COLO829 (cell line): ENCODE measurements around the gene ATXN10.
A peak's percentile ranks its signal among the peaks of the same experiment; 100 is the strongest.

Source experiments
- DNase-seq: peaks from one replicate; pipeline ENCODE4 v3.0.0; 2012; ENCODE audit warnings: low spot score

ATXN10 gene

DNA sequence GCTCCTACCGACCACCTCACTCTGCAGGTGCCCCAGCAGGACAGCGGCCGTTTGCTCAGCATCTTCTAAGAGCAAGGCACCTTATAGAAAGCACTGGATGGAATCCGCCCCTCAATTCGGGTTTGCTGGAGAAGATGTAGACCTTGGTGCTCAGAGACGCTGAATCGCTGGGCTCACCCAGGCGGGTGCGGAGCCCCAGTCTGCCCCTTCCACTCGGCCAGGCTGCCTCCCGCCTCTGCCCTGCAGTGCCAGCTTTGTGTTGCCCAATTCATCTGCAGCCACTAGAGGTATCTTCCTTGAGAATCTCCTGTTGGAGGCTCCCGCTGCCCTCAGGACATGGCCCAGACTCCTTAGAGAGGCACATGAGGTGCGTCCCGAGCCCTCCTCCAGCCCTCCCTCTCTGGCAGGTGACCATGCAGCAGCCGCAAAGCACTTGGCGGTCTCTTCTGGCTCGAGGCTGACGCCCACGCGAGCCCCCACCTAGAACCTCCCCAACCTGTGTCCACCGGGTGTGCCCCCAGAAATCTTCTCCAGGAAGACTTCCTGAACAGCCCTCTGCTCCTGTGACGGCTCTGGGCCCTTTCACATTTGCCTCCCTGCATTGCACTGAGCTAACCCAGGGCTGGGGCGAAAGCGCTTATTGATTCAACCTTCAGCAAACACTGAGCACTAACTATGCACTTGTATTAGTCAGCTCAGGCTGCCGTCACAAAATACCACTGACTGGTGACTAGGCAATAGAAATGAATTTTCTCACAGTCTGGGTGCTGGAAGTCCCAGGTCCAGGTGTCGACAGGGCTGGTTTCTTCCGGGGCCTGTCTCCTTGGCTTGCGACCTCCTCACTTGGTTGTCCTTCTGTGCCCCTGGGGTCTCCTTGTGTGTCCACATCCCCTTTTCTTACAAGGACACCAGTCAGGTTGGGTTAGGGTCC lies 187.9 kb downstream of the ATXN10 start:
- no peak for DNase-seq

DNA sequence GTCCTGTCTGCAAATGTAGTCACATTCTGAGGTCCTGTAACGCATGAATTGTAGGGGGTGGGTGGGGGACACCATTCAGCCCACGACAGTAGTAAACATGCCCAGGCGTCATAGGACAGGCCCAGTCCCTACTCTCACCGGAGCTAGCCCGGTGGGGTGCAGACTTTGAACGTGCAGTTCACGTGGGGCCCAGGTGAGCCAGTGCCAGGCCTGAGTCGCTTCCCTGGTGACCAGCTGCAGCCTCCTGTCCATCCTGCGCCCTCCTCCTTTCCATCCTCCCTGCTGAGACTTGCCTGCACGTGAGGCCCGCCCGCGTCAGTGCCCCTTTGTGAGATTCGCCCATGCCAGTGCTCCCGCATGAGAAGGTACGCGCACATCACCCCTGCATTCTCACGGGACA lies 188.6 kb downstream of the ATXN10 start:
- no peak for DNase-seq

DNA sequence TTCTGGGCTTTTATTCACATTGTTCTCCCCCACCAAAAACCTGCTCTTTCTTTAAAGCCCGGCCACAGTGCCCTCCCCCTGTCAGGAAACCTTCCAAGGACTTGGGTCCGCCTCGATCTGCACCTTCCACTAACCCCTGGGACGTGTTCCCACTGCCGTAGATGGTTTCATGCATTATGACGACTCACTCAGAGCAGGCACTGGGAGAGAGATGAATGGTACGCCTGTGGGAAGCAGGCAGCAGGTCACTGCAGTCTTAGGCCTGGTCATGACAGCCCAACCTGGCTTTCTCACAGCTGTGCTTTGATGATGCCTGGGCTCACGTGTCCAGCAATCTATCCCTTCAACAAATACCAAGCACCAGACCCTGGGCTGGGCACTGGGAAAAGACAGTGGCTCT lies 189.6 kb downstream of the ATXN10 start:
- DNase-seq, result no peak

DNA sequence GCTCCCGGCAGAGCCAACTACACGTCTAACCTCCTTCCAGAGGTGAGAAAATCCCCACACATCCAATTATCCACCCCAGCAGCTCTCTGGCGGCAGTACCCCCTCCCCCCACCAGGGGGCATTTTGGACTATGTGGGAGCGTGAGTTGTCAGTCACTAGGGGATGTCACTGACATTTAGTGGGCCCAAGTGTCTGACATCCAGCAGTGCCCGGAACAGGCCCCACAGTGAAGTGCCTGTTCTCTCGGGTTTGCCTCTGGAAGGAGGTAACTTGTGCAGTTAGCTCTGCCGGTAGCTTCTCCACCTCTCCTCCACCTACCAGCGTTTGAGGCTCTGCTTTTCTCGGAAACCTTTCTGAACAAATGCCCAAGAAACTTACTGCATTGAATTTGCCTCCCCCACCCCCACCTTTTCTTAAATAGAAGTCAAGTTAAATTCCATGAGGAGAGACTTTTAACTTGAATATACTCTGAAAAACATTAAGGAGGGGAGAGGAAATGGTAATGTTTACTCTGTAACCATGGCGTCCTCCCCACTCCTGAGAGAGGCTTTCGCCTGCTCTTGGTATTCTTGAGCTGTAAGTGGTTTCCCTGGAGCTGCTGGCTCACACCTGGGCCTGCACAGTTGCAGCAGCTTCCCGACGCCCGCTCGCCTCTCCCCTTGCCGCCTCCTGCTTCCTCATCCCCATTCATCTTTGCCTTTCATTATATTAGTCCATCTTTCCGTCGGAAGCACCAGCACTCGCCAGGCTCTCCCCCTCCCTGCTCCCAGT lies 192.5 kb downstream of the ATXN10 start:
- peak; percentile 59 for DNase-seq

DNA sequence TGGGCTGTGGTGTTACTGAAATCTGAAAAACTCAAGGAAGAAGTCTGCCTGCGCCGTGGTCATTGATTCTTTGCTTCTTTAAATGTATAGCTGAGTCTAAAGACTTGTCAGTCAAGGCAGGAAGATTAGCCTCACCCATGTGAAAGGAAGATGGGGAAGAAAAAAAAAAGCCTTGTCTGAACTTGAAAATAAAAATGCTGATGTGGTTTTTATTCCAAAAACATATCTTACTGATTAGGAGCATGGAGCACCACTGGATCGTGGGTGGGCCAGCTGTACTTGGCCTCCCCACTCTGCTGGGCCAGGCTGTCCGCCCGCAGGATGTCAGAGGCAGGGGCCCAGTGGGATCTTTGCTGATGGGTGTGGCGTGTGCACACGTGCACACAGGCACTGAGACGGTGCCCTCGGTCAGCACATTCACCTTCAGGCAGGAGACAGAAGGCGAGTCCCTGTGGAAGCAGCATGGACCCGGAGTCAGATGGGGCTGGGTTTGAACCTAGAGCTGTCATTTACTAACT lies 193.4 kb downstream of the ATXN10 start:
- DNase-seq, result no peak

DNA sequence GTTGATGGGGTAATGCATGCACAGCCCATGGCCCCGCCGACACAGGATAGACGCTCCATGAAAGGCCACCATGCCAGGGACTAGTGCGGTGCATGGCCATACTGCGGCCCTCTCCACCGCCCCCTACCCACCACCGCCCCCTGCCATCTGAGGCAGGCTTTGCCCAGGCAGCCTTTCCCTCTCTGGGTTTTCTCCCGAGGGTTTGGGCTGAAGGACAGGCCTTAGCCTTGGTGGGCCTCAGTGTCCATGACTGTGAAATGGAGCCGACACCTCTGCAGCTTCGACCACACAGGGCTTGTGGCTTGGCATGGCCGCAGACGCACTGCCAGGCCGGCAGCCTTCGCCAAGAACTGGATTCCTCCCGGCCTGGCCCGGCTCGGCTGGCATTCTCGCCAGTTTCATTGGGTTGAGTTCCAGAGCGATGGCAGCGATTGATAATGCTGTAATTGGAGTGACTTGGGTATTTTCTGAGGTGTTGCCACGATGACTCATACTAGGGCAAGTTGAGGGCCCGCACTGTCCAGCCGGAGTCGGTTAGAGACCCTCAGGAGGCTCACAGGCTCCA lies 194.0 kb downstream of the ATXN10 start:
- DNase-seq, result no peak

DNA sequence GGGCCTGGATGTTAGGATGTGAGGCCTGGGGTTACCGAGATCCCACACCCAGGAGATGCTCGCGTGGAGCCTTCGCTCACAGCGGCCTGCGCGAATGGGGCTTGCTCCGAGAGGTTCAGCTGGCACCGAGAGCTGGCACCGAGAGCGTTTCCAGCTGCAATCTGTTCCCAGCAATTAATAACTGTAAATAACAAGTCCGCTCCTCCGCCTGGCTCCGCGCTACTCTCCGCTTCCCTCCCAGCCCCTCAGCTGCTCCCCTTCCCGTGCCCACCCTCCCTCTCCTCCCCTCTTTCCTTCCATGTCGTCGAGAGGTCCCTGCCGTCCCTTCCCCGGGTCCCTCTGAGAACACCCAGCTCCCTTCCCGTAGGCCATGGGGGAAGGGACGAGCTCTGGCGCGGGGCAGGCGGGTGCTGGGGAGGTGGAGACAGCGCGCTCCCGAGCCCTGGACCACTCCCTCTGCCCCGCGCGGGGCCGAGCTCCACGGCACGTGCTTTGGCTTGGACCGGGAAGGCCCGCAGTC lies 194.6 kb downstream of the ATXN10 start:
- DNase-seq, result no peak

DNA sequence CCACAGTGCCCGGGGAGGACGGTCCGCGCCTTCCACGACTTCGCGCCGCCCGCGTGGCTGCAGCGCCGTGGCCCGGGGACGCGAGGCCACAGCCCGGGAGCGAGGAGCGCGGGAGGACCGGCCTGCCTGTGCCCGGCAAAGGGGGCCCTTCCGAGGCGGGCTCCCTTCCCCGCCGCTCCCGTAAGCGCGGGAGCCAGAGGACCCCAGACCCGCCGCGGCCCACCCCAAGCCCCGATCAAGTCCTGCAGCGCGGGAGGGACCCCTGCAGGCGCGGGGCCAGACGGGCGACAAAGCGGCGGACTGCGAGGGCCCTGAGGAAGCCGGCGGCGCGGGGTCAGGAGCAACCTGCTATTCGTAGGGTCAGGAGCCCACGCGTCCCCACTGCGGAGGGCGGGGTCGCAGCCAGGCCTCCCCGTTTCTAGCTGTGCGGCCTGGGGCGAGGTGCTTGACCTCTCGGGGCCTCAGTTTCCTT lies 195.0 kb downstream of the ATXN10 start:
- no peak for DNase-seq

DNA sequence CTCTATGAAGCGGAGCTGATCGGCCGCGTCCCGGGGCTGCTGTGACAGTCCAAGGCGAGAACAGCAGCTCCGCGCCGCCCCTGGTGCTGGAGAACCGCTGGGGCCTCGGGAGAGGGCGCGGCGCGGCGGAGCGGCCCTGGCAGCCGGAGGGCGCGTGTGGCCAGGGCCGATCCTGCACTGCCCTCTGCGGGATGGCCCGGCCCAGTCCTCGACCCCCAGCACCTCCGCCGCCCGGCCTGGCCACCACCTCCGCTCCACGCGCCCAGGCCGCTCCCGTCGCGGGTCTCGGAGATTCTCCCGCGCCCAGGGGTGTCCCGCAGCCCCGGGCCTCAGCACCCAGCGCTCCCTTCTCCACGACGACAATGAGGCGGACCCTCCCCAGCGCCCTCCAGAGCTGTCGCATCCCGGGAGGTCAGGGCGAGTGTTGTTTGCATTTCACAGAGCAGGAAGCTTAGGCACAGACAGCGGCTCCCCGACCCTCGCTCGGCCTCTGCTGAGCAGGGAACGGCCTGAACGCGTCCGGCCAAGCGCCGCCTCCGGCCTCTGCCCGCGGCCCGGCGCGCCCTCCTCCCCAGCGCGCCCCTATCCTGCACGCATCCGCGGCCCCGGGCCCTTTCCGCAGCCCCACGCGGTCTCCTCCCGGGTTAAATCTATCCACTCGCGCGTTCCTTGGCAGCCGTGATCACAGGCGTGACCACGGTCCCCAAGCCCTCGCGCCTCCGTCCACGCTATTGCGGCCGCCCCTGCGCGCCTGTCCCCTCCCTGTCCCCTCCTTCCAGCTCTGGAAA lies 195.7 kb downstream of the ATXN10 start:
- DNase-seq, result no peak

DNA sequence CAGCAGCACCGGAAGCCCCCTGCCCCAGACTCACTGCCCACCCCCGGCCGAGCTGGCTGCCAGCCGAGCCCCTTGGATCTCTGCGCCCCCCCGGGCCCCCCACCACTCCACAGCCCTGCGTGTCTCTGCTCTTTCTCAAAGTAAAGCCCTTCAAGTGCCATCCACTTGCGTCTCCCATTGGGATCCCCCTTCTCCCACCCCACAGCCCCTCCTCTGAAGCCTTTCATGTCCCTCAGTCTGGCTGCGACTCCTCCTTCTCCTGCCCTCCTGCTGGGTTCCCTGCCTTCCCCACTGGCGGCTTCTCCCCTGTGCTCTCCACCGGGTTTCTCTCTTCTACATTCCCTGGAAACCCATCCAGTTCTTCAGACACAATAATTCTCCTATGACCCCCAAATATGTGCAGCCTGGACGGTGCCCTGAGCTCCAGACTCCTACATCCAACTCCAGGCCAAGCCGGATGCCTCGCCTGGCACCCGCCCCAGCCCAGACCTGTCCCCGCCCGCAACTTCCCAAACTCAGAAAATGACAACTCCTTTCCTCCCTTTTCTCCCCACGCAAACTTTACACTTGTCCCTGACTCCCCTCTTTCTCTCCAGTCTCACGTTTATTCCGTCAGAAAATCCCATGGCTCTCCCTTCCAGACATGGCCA lies 196.4 kb downstream of the ATXN10 start:
- no peak for DNase-seq

DNA sequence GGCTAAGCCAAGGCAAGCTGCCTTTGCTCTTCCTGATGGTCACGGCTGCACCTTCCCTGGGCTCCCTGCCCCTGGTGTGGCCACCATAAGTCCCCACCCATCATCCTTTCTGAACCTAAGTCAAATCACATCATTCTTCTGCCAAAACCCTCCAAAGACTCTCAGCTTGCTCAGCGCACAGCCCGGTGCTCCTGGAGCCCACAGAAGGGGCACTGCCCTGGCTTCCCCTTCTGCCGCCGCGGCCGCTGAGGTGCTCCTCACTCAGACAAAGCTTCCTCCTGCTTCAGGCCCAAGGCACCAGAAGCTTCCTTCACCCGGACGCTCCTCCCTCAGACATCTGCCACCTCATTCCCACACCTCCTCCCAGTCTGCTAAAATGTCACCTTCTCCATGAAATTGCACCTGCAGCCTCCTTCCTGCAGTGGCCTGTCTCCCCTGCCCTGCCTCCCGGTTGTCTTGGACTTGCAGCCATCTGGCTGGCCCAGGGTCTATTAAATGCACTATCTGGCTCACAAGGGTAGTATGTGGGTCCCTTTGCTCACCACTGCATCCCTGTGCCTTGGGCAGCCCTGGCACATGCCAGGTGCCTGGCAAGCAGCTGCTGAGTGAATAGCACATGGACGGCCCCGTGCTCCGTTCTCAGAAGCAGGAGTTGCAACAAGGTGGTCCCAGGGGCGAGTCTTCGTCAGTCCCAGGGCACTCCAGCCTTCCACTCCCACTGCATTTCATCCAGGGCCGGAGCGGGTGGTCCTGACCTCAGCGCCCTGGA lies 197.1 kb downstream of the ATXN10 start:
- no peak for DNase-seq

DNA sequence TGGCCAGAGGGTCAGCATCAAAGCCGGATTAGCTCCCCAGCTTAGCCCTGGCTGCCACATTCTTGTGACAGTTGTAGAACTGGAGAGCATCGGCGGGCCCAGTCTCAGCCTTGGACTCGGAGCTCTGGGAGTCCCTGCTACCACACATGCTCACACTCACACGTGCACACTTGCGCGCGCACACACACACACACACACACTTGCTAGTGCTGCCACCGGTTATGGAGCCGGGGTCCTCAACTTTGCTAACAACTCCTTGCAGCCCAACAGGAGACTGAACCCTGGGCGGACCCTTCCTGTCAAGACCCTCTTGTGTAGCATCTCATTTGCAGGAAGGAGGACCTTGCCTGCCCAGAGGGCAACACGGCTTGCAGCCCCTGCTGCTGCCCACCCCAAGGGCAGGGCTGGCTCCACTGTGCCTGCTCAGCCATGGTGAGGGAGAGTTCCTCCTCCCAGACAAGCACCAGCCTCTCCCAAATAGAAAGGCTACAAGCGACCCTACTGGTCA lies 197.8 kb downstream of the ATXN10 start:
- DNase-seq, result no peak

DNA sequence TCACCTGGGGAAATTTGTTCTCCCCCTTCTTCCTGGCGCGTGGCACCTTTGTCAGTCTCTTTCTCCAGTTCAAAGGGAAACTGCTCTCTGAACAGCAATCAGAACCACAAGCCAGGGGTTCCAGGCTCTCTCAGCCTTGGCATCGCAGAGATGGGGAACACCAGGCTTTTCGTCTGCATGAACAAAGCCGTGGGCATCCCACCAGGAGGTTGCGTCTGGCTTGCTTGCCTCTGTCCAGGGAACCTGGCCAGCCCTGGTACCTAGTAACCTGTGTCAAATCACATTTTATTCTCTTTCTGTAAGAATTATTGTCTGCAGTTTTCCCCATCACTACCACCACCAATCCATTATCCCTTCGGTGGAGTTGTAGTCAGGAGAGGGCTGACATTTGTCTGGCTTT lies 198.4 kb downstream of the ATXN10 start:
- DNase-seq, result no peak

DNA sequence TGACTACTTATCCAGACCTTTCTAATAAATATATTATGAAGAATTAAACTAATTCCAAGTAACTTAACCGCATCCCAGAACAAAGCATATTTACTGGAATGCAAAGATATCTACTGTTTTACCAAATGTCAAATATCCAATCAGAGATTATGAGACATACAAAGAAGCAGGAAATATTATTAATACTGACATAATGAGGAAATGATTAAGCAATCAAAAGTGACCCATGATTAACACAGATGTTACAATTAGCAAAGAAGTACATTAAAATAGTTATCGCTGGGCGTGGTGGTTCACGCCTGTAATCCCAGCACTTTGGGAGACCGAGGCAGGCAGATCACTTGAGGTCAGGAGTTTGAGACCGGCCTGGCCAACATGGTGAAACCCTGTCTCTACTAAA lies 200.1 kb downstream of the ATXN10 start:
- DNase-seq, result no peak

DNA sequence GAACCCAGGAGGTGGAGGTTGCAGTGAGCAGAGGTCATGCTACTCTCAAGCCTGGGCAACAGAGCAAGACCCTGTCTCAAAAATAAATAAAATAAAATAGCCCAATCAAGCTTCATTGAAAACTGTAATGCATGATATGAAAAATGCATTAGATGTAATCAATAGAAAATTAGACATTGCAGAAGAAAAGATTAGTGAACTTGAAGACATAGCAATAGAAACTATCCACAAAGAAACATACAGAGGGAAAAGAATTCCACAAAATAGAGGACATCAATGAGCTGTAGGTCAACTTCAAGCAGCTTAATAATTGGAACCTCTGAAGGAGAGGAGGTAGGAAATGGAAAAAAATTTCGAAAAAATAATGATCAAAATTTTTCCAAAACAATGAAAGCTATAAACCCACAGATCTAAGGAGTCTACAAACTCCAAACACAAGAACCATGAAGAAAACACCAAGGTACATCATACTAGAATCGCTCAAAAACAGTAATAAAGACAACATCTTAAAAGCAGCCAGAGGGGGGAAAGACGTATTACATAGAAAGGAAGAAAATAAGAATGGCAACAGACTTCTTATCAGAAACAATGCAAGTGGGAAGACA lies 201.1 kb downstream of the ATXN10 start:
- DNase-seq, result no peak

DNA sequence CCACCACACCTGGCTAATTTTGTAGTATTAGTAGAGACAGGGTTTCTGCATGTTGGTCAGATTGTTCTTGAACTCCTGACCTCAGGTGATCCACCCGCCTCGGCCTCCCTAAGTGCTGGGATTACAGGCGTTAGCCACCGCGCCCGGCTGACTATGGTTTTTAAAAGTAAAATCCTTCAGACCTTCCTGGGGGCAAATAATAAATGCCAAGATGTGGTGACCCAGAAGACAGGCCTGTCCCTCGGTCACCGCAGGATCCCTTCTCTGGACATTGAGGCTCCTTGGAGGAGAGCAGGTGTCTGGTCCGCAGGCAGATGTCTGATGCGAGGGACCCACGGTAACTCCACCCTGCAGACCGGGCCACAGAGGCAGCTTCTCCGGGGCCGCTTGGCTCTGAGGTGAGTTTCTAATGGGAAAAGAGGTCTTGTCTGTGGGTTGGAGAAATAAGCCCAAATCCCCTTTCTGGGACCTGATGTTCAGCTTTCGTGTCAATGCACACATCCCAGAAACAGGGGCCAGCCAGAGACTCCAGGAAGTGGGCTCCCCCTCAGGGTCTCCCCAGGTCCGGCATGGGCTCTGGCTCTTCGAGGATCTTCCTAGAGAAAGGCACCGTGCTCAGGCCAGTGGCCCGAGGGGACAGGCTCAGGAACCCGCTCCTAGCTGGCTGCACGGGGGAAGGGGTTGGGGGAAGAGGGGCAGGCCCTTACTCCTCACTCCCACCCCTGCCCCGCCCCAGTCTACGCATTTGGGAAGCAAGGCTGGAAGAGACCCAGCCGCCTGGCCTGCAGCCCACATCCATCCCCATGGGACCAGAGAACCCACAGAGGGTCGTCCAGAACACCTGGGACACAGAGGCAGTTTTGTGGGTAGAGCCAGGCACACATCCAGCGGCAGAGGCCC lies 204.8 kb downstream of the ATXN10 start:
- no peak for DNase-seq

DNA sequence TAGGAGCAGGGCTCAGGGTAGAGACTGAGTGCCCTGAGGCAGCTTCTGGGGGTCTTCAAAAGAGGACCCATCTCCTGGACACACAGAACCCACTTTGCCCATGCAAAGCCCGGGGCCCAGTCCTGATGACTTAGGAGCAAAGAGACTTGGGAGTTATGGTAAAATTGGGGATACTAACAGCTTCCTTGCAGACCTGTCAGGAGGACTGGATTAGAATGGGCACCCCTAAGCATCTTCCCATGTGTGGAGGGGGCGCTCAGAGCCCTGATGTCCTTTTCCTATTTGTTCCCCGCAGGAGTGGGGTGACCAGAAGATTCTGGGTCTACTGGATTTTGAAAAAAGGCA lies 205.4 kb downstream of the ATXN10 start:
- DNase-seq, result no peak

DNA sequence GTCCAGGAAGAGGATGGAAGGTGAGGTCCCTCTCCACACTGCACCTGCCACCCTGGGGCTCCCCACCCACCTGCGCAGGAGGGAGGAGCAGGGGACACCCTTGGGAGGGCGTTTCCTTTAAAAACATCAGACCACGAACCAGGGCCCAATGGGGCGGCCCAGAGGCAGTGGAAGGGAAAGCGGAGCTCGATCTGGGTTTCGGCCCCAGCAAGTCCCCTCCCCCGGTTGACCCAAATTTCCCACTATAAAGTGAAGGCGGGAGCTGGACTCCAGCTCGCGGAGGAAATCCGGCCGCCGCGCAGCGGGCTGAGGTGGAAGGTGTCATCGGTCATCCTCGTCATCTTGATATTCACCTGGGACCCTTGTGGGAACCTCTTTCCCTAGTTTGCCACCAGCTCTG lies 206.0 kb downstream of the ATXN10 start:
- DNase-seq, result no peak
